HL-60/S4 treated with phorbol 12-myristate 13-acetate at 8.2 ng/mL for 4 days and 3 days (cell line): Measurements from ENCODE around the gene CERKL.

ENCODE experiments used
- in situ Hi-C: fragments of 300-500 bp; cut with MboI; formaldehyde crosslinking; loops from 2 replicates; pipeline ENCODE4 v1.15.0; 2022; ENCODE audit warnings: low sequenced_read_pairs

Gene CERKL

DNA sequence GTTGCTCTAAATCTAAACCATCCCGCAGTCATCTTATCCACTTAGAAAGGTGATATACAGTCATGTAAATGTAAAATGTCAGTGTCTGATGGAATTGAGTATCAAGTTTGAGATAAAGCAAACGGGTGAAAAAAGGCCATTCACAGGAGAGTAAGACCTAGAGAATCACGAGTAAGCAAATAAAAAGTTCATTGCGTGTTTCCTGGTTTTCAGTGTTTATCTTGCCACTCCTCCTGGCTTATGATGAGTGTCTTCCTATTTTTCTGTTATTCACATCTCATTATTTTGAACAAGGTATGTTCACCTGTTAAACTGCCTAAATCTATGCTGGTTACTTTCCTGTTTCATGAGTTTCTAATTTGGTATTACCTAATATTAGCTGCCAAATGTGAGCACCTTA is 130.9 kb downstream of the CERKL start:
- in situ Hi-C loops: loop anchor here (25.0 kb wide), 1 partner anchor 186 kb away; no protein-coding TSS in a partner anchor

DNA sequence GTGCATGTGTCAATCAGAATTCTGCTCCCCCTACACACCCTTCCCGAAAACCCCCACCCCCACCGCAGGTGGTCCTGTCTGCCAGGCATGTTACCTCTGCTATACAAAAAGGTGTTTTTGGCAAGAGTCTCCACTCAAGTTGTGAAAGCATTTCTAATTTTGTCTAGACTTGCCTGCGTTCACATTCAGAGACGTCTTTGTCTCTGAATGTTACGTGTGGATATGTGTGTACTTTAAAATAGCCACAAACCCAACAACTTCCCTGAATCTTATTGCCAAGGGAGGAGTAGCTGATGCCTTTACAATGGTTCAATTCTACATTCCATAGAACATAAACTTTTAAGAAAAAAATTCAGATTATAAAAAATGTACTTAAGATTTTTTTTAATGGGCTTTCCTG is 133.1 kb downstream of the CERKL start:
- in situ Hi-C loops: no loop called here

GRCh38 chr2:181520253-181520652 is 136.7 kb downstream of the CERKL start:
- in situ Hi-C loops: no loop called here

DNA sequence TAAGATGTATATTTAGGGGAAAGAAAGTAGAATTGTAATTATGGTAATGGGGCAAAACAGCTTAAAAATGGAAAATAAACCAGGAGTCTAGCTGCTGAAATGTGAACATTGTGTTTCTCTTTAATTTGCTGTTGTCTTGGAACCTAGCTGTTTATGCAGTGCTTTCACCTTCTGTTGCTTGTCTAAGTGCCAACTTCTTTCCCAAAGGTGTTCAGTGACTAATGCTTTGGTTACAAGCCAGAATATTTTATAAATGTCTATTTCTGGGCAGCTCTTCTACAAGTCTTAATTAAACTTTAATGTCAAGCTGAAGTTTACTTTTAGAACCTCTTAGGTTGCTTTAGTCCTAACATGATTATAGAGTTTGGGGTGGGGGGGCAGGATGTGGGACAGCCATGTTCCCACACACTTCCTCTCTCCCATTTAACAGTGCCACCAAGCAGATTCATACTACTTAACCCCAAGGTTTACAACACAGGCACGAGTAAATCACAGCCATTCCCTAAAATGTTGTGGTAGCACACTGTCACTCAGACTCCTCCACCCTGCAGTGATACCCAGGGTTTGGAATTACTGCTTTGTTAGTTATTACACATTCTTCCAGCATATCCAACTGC is 139.1 kb downstream of the CERKL start:
- in situ Hi-C loops: no loop called here

GRCh38 chr2:181516992-181517391 is 139.9 kb downstream of the CERKL start:
- in situ Hi-C loops: no loop called here

DNA sequence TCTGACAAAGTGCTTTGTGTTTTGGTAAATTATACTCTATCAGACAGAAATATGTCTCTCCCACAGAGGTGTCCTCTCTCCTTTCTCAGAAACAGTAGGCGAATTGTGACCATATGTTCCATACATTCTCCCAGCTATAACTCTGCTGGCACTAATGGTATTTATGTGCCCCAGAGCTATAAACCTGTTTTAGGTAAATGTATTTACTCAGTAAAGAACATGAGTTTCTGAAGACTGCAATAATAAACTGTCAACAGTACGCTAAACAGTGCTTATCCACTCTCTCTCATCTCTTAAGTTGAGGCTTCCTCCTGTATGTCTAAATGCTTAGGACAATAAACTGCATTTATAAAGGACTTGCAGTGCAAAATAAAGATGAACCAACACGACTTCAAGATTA is 141.2 kb downstream of the CERKL start:
- in situ Hi-C loops: no loop called here

GRCh38 chr2:181500201-181500600 is 156.7 kb downstream of the CERKL start:
- in situ Hi-C loops: no loop called here

- in situ Hi-C loops: no loop called here
These were observed 157.7 kb downstream of the CERKL start for GRCh38 chr2:181499231-181499630.
